ENCODE data around the gene LSM14A. TPM values are rescaled to one million over a fixed set of nuclear protein-coding genes. Genes with fewer than 3 reads are reported as not detected.

Gene LSM14A
- total RNA-seq, 1 experiment from 2014 or later, result 199 TPM

DNA sequence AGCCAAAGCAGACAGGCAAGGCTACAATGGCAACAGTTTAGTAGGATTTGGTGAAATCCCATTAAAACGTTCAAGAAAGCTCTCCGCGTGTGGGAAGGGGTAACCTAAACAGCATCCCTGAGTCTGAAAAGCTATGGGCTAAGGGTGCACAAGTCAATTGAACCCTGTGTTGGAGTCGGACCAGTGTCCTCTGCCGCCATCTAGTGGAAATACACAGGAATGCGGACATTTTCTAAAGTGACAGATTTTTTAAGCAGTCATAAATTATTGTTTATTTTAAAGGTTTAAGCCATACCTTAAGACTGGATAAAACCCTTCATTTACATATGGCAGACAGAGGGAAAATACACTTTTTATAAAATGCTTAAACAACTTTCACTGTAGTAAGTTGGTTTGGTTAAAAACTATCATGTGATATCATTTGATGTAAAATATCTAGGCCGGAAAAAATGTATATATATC is 26.5 kb upstream of the LSM14A start:
- no peak overlapping the region for H3K18ac ChIP-seq (ENCODE audit: insufficient read length, low read depth, low read length)
- H3K27me3 ChIP-seq (ENCODE audit: insufficient read depth, low read length), result no peaks in the 10 kb centered on the region
- H2BK20ac ChIP-seq (ENCODE audit: low read depth, low read length, poor library complexity, severe bottlenecking), result no peak overlapping the region
- no peak overlapping the region for H3K23ac ChIP-seq (ENCODE audit: insufficient read length, low read depth, low read length)
- H3K4me1 Mint-ChIP-seq, result peaks cover 13 to 16% of the 10 kb centered on the region in 2 experiments
- no peaks in the 10 kb centered on the region for H4K20me1 ChIP-seq (ENCODE audit: control insufficient read depth, insufficient read depth, insufficient read length)
- H4K91ac ChIP-seq (ENCODE audit: insufficient read length, low read depth, low read length), result no peak overlapping the region
- no peak overlapping the region for H3T11ph ChIP-seq (ENCODE audit: low read length)
- H3K27me3 Mint-ChIP-seq (ENCODE audit: low read depth), result peaks cover 7% of the 10 kb centered on the region
- no peaks in the 10 kb centered on the region for H3K4me1 ChIP-seq (ENCODE audit: insufficient read depth, low read length)
- DNase-seq, result peak; percentile 59
- no peak overlapping the region for H3K14ac ChIP-seq (ENCODE audit: insufficient read depth, low read length)
- H2BK12ac ChIP-seq (ENCODE audit: insufficient read length, low read depth, low read length), result no peak overlapping the region
- no peak overlapping the region for H3K4ac ChIP-seq (ENCODE audit: low read depth, low read length)
- H3K23me2 ChIP-seq (ENCODE audit: insufficient read length, low read depth, low read length, poor library complexity, severe bottlenecking), result no peaks in the 10 kb centered on the region
- no peak overlapping the region for H4K8ac ChIP-seq (replicated peaks; ENCODE audit: insufficient read length, low read depth, low read length)
- no peak overlapping the region for H3K27ac ChIP-seq (ENCODE audit: insufficient read length, low read depth, low read length)
- no peaks in the 10 kb centered on the region for H3K9me3 ChIP-seq (ENCODE audit: control insufficient read depth, low read depth, low read length)
- H2AFZ ChIP-seq (ENCODE audit: low read length), result peak overlapping the region; percentile 17
- no peak overlapping the region for H2BK120ac ChIP-seq (ENCODE audit: low read depth, low read length, poor library complexity, severe bottlenecking)
- no peaks in the 10 kb centered on the region for H3K79me2 ChIP-seq (ENCODE audit: insufficient read depth, low read length)
- no peak overlapping the region for H4K5ac ChIP-seq (ENCODE audit: insufficient read length, low read depth, low read length)
- no peak overlapping the region for H2BK5ac ChIP-seq (ENCODE audit: insufficient read length, low read length)
- H2AK5ac ChIP-seq (ENCODE audit: insufficient read length, low read length), result no peak overlapping the region
- H3K4me2 ChIP-seq (ENCODE audit: insufficient read depth, insufficient read length, low read length), result no peak overlapping the region
- no peak overlapping the region for H3K56ac ChIP-seq (ENCODE audit: insufficient read length, low read depth, low read length)
- WGBS (ENCODE audit: extremely low coverage, insufficient read length, low lambda C conversion rate), result no CpG with 5 or more reads among the region's 7 CpGs
- no peak overlapping the region for H3K27ac Mint-ChIP-seq
- no peaks in the 10 kb centered on the region for H3K79me1 ChIP-seq (ENCODE audit: insufficient read depth, low read depth, low read length, poor library complexity, severe bottlenecking)
- peak; percentile 93 for TF ChIP-seq CTCF (conservative IDR thresholded peaks at IDR 0.05)
- H3K9me3 Mint-ChIP-seq, result peaks cover 5 to 9% of the 10 kb centered on the region in 2 experiments
- H3K9ac ChIP-seq (ENCODE audit: extremely low read depth, insufficient read length, low read length), result no peak overlapping the region
- no peak overlapping the region for H2BK15ac ChIP-seq (ENCODE audit: low read depth, low read length)
- H3K36me3 Mint-ChIP-seq (ENCODE audit: insufficient read depth in 1 of 3, low read depth in 3 of 3), result 0 out of 7 replicates have a peak, but pooled peaks cover 0 to 8% (median 0%) of the 10 kb centered on the region in 3 experiments
- no peak overlapping the region for H3K4me3 Mint-ChIP-seq

Measured in H9 (cell line).